Nephron progenitor cell (in vitro differentiated cells): ENCODE data around the gene PRR30.

Experiments used
- DNase-seq: peaks from one replicate; pipeline ENCODE4 v3.0.0; 2021
- H3K27ac Mint-ChIP-seq: 2 replicates; pipeline ENCODE4 v1.8.0; 2021; ENCODE audit warnings: mild to moderate bottlenecking, moderate library complexity, mixed read lengths
- H3K27me3 Mint-ChIP-seq: 2 replicates; pipeline ENCODE4 v1.8.0; 2021; ENCODE audit warnings: mild to moderate bottlenecking, low read depth, mixed read lengths; ENCODE audit not compliant: poor library complexity
- H3K36me3 Mint-ChIP-seq: 2 replicates; pipeline ENCODE4 v1.8.0; 2021; ENCODE audit warnings: low read depth, mixed read lengths
- H3K4me1 Mint-ChIP-seq: 2 replicates; pipeline ENCODE4 v1.8.0; 2021; ENCODE audit warnings: mixed read lengths
- H3K4me3 Mint-ChIP-seq: 2 replicates; pipeline ENCODE4 v1.8.0; 2021; ENCODE audit warnings: mild to moderate bottlenecking, moderate library complexity, mixed read lengths
- H3K9me3 Mint-ChIP-seq: 2 replicates; pipeline ENCODE4 v1.8.0; 2021; ENCODE audit warnings: mild to moderate bottlenecking, moderate library complexity, mixed read lengths
- CTCF ChIP-seq: fragments of 200-600 bp; sonication (generic); IDR thresholded peaks from 2 replicates; pipeline ENCODE4 v1.5.0; 2021; ENCODE audit warnings: antibody characterized with exemption

The PRR30 gene

DNA sequence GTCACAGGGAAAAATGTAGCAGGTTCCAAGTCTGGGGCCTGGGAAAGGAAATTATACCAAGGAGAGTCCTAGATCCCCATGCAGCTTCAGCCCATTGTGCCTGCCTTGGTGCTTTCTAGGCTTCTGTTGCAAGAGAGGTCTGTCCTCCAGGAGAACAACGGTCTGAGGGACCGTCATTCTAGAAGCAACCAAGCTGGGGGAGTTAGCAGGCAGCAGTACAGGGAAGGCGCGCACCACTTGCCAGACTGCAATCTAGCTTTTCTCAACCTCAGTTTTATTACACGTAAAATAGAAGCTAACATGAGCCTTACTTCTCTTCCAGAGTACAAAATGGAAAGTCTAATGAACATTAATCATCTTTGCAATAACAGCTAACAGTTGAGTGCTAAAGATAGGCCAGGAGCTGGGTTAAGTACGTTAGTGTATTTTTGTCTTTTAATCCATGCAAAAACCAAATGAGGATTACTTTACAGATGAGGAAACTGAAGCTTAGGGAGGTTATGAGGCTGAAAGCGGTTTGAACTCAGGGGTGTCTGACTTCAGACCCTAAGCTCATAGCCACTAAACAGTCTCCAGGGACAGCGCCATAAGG is 11.5 kb upstream of the PRR30 start:
- Mint-ChIP-seq H3K9me3 (no peaks in the 10 kb centered on the region), H3K36me3 (no peaks in the 10 kb centered on the region), H3K4me3 (no peak overlapping the region), H3K4me1 (peaks cover 48% of the 10 kb centered on the region), H3K27me3 (peaks cover 20% of the 10 kb centered on the region), H3K27ac (no peak overlapping the region)
- DNase-seq, result no peak
- TF ChIP-seq CTCF, result no peak

- DNase-seq, result no peak
- Mint-ChIP-seq H3K27me3 (peaks cover 17% of the 10 kb centered on the region), H3K36me3 (no peaks in the 10 kb centered on the region), H3K4me1 (peaks cover 45% of the 10 kb centered on the region), H3K9me3 (no peaks in the 10 kb centered on the region), H3K4me3 (no peak overlapping the region), H3K27ac (no peak overlapping the region)
- no peak for TF ChIP-seq CTCF
These were observed 10.6 kb upstream of the PRR30 start for GRCh38 chr2:27149570-27150405.

DNA sequence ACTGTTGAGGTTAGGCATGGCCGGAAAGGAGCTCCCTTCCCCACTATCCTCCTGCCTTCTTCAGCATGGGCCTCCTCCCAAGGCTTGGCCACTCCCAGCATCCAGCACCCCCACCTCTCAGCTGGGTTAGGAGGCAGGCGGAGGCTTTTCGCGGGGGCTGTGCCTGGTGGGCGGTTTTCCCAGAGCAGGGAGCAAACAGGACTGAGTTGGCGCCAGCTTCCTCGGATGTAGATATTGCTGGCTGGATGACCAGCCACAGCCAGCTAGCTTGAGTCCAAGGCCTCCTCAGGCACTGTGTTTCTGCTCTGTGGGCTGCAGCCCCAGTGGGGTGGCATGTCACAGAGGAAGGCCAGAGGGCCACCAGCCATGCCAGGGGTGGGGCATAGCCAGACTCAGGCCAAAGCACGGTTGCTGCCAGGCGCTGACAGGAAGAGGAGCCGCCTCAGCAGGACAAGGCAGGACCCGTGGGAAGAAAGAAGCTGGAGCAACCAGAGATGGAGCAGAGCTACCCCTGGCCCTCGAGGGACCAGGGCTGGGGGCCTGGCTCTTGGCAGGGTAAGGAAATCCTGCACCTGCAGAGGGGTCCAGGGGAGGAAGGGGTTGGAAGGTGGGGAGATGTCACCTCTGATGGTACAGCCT is 9.7 kb upstream of the PRR30 start, which contains the start of gene TCF23:
TCF23 (plus strand) TSS at position 204 of the 639 bp plus-strand sequence; CDS start at position 334, 130 bp downstream.
- Mint-ChIP-seq H3K9me3 (no peaks in the 10 kb centered on the region), H3K27ac (no peak within 1 kb of the TSS), H3K36me3 (no peaks in the 10 kb centered on the region), H3K27me3 (peaks cover 25% of the 10 kb centered on the region), H3K4me1 (peaks cover 37% of the 10 kb centered on the region), H3K4me3 (no peak within 1 kb of the TSS)
- no peak for TF ChIP-seq CTCF
- no peak for DNase-seq

GRCh38 chr2:27147935-27148334 is 8.7 kb upstream of the PRR30 start:
- no peak overlapping the region for H3K27ac Mint-ChIP-seq
- no peak overlapping the region for H3K4me3 Mint-ChIP-seq

DNA sequence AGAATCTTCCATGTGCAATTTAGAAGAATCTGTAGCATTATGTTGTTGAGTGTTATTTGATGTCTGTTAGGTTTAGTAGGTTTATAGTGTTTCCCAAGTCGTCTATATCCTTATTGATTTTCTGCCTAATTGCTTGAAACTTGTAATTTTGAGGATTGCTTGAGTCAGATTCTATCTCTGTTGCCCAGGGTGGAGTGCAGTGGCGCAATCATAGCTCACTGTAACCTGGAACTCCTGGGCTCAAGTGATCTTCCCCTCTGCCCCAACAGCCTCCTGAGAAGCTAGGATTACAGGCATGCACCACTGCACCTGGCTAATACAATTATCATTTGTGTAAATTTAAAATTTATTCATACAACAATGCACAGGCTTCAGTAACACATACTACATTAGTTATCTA is 6.5 kb upstream of the PRR30 start:
- no peak for DNase-seq
- Mint-ChIP-seq H3K4me3 (no peak overlapping the region), H3K4me1 (peaks cover 28% of the 10 kb centered on the region), H3K36me3 (no peaks in the 10 kb centered on the region), H3K27ac (no peak overlapping the region), H3K9me3 (peaks cover 11% of the 10 kb centered on the region), H3K27me3 (peaks cover 49% of the 10 kb centered on the region)
- no peak for TF ChIP-seq CTCF

More at GRCh38 chr2:27147935-27148334, 8.7 kb upstream of the PRR30 start:
- no peak for TF ChIP-seq CTCF
- peaks cover 6% of the 10 kb centered on the region for H3K9me3 Mint-ChIP-seq
- H3K36me3 Mint-ChIP-seq, result no peaks in the 10 kb centered on the region
- peaks cover 32% of the 10 kb centered on the region for H3K4me1 Mint-ChIP-seq
- no peak for DNase-seq
- peaks cover 34% of the 10 kb centered on the region for H3K27me3 Mint-ChIP-seq
